Vagina (tissue), 2 donors: ENCODE results near the gene RIC8B. TPM values are rescaled to one million over a fixed set of nuclear protein-coding genes. Genes with fewer than 3 reads are reported as not detected.

Experiments
- DNase-seq, 2 donors: peaks; one replicate each; pipeline ENCODE4 v3.0.0-alpha.2; 2017; ENCODE audit errors: extremely low spot score in 2 of 2
- H3K27ac ChIP-seq: fragments of 200-600 bp; sonication (generic); one replicate; pipeline ENCODE4 v1.5.1; 2019
- H3K27me3 ChIP-seq: fragments of 200-600 bp; sonication (generic); one replicate; pipeline ENCODE4 v1.5.1; 2019
- H3K36me3 ChIP-seq, 2 donors: fragments of 200-600 bp; sonication (generic); one replicate each; pipeline ENCODE4 v1.5.1; 2017 to 2019
- H3K4me1 ChIP-seq: fragments of 200-600 bp; sonication (generic); one replicate; pipeline ENCODE4 v1.5.1; 2019
- H3K4me3 ChIP-seq, 2 donors: fragments of 200-600 bp; sonication (generic); 1 replicate in 1 of 2; 2 replicates in 1 of 2; pipeline ENCODE4 v1.5.1; 2016 to 2019
- H3K9me3 ChIP-seq: fragments of 200-600 bp; sonication (generic); one replicate; pipeline ENCODE4 v1.5.1; 2019
- POLR2A ChIP-seq, 2 donors: fragments of 450-650 bp; IDR thresholded peaks; one replicate each; pipeline ENCODE4 v1.6.1; 2017; ENCODE audit warnings: antibody characterized with exemption in 2 of 2, mild to moderate bottlenecking in 2 of 2, moderate library complexity in 2 of 2
- POLR2AphosphoS5 ChIP-seq, 2 donors: sonication (generic); formaldehyde crosslinking; IDR thresholded peaks; one replicate each; pipeline ENCODE4 v1.9.0; 2017; ENCODE audit warnings: antibody characterized with exemption in 2 of 2, mild to moderate bottlenecking in 2 of 2, low read depth in 1 of 2; ENCODE audit not compliant: insufficient read depth in 1 of 2
- intact Hi-C: fragments of 100-400 bp; cut with DNase I; formaldehyde crosslinking; loops from one replicate; pipeline ENCODE4 v1.15.1; 2023
- total RNA-seq: library from RNA; depleted of rRNA; stranded (reverse); fragments of >200 nt; gene quantifications from one replicate; pipeline ENCODE4 v1.2.3, GENCODE V29; 2016
- TF ChIP-seq, protein P1 (sequence below), 3 experiments: fragments of 450-650 bp in 2 of 3; fragments of 200-600 bp in 1 of 3; sonication (generic) in 1 of 3; IDR thresholded peaks; one replicate each; pipeline ENCODE4 v1.5.1; 2017 to 2019; ENCODE audit warnings: antibody characterized with exemption in 3 of 3, mild to moderate bottlenecking in 2 of 3, moderate library complexity in 2 of 3

RIC8B gene
- total RNA-seq, 1 donor from 2014 or later = 11.8 TPM

GRCh38 chr12:106926657-106927056 is 152.2 kb downstream of the RIC8B start:
- Histone ChIP-seq H3K9me3 (no peaks in the 10 kb centered on the region), H3K27me3 (no peaks in the 10 kb centered on the region), H3K27ac (no peak overlapping the region), H3K36me3 (no peaks in the 10 kb centered on the region), H3K4me1 (no peaks in the 10 kb centered on the region), H3K4me3 (no peak overlapping the region)
- TF ChIP-seq, protein P1, sequence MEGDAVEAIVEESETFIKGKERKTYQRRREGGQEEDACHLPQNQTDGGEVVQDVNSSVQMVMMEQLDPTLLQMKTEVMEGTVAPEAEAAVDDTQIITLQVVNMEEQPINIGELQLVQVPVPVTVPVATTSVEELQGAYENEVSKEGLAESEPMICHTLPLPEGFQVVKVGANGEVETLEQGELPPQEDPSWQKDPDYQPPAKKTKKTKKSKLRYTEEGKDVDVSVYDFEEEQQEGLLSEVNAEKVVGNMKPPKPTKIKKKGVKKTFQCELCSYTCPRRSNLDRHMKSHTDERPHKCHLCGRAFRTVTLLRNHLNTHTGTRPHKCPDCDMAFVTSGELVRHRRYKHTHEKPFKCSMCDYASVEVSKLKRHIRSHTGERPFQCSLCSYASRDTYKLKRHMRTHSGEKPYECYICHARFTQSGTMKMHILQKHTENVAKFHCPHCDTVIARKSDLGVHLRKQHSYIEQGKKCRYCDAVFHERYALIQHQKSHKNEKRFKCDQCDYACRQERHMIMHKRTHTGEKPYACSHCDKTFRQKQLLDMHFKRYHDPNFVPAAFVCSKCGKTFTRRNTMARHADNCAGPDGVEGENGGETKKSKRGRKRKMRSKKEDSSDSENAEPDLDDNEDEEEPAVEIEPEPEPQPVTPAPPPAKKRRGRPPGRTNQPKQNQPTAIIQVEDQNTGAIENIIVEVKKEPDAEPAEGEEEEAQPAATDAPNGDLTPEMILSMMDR (IDR thresholded peaks at IDR 0.05) = no peak
- TF ChIP-seq POLR2AphosphoS5 (IDR thresholded peaks at IDR 0.05; ENCODE audit: insufficient read depth in 1 of 2, low read depth in 1 of 2) = no peak
- TF ChIP-seq POLR2A (IDR thresholded peaks at IDR 0.05) = no peak
- intact Hi-C loops = no loop called here
- no peak for DNase-seq

- H3K36me3 ChIP-seq = no peaks in the 10 kb centered on the region
- DNase-seq = no peak
- no peaks in the 10 kb centered on the region for H3K4me1 ChIP-seq
- H3K9me3 ChIP-seq = no peaks in the 10 kb centered on the region
- no peak overlapping the region for H3K4me3 ChIP-seq
- intact Hi-C loops = no loop called here
- H3K27me3 ChIP-seq = no peaks in the 10 kb centered on the region
- H3K27ac ChIP-seq = no peak overlapping the region
- TF ChIP-seq, protein P1 (IDR thresholded peaks at IDR 0.05) = no peak
- TF ChIP-seq POLR2AphosphoS5 (IDR thresholded peaks at IDR 0.05; ENCODE audit: insufficient read depth in 1 of 2, low read depth in 1 of 2) = no peak
- TF ChIP-seq POLR2A (IDR thresholded peaks at IDR 0.05) = no peak
Observed at GRCh38 chr12:106934277-106934676, 159.8 kb downstream of the RIC8B start.

Other genes starting within 250 kb of the RIC8B start
- not detected for gene RFX4, start 191.7 kb upstream of the RIC8B start, total RNA-seq
- 19.6 TPM for gene TMEM263, start 181.2 kb downstream of the RIC8B start, total RNA-seq
- 14.5 TPM for gene MTERF2, start 212.5 kb downstream of the RIC8B start, total RNA-seq